HG02610 (cell line): ENCODE data around the gene SLC16A9.
"Not testable (repeated sequence)": the region's sequence is repeated elsewhere in the genome, so short reads cannot be mapped to it uniquely, and the experiment has no call there.

Source experiments
- ATAC-seq: cut with Tn5 transposase; IDR thresholded peaks from one replicate; pipeline ENCODE4 v1.9.1; 2021; ENCODE audit warnings: mild to moderate bottlenecking, moderate library complexity; ENCODE audit not compliant: unreplicated experiment

Gene SLC16A9

DNA sequence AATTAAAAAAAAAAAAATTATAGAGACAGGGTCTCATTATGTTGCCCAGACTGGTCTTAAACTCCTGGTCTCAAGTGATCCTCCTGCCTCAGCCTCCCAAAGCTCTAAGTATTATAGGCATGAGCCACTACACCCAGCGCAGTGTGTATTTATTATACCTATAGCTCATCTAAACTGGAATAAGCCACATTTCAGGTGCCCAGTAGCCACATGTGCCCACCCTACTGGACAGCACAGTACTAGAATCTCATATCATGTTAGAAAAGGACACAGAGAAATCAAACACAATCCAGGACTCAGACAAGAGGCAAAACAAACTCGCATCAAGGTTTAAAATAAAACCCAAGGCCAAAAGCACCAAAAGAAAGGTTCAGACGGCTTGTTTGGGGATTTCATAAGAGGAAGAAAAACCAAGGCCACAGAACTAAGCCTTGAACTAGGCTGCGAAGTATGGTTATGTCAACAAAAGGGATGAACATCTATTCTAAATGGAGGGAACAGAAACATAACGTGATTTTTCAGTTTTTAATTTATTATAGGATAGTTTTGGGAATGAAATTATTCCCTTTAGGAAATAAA is 32.3 kb downstream of the SLC16A9 start:
- ATAC-seq = no peak

GRCh38 chr10:59675812-59676211 is 33.8 kb downstream of the SLC16A9 start:
- no peak for ATAC-seq

- ATAC-seq = no peak
Observed at GRCh38 chr10:59674215-59674836, 35.3 kb downstream of the SLC16A9 start.

DNA sequence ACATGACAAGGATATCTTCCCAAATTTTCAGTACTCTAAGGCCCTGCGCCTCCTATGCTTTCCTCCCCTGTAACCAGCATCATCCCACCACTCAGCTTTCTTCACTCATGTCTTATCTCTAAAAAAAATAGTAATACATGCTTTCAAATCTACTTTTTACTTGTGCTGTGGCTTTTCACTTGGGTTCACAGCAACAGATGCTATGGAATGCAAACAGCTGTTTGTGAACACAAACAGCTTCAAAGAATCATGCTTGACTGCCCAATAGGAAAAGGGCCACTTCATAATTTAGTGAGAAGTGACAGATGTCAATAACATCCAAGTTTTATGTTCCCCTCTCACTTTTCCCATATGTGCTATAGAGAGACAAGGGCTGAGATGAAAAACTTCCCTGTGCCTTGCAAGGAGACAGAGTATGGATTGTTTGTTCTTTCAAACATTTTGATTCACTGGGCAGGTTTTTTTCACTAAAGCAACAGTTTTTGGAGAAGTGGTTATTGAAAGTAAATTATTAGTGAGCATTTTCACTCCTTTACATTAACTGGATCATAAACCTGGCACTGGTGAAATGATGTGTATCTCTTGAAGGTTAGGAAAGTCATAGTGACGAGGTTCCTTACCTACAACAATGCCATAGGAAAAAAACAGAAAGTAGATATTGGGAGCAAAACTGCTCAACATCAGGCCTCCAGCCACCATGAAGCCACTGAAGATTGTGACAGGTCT is 37.3 kb downstream of the SLC16A9 start:
- ATAC-seq = peak; percentile 55

DNA sequence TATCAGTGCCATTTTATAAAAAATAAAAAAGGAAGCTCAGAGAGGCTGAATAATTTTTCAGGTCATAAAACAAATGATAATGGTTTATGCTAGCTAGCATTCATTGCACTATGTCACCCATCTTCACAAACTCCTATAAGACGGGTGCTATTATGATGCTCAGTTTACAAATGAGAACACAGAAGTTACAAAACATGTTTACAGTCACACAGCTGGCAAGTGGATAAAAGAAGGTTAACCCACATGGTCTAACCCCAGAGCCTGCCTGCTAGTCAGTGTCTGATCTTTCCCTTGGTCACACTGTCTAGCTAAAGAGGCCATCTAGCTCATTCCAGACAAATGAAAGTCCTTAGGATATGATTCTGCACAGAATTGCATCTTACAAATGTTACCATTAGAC is 39.4 kb downstream of the SLC16A9 start:
- no peak for ATAC-seq

DNA sequence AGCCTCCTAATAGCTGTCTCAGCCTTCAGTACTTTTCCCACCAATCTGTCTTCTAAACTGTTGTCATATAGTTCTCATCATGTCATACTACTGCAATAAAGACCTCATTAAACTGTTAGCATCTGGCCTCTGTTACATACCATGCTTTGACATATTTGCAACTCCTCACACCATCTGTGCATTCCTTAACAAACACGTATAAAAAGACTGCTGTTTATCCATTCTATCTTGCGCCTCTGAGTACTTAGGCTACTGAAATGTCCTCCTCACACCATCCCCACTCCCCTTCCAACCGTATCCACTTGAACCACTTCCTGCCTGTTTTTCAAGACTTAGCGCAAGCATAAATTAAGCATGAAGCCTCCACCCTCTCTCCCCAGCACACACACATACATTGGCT is 41.6 kb downstream of the SLC16A9 start:
- ATAC-seq = no peak

DNA sequence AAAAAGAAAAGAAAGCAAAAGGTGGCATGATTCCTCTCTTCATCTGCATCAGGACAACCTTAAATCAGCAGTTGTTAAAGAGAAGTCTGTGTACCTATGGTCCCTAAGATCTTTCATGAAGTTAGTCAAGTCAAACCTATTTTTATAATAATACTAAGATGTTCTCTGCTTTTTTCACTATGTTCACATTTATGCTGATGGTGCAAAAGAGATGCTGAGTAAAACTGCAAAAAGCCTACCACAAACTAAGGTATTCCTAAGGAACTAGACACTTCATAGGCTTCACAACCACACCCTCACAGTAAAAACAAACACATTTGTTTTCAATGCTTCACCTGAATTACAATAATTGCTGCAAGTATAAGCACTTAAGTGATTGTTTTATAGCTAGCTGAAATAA is 43.3 kb downstream of the SLC16A9 start:
- ATAC-seq = no peak

- not testable (repeated sequence) for ATAC-seq
Observed at GRCh38 chr10:59663213-59663612, 46.4 kb downstream of the SLC16A9 start.

GRCh38 chr10:59657724-59658123 is 51.9 kb downstream of the SLC16A9 start:
- ATAC-seq = no peak

GRCh38 chr10:59655309-59655708 is 54.3 kb downstream of the SLC16A9 start:
- no peak for ATAC-seq

- peak; percentile 58 for ATAC-seq
Observed at GRCh38 chr10:59654007-59654406, 55.6 kb downstream of the SLC16A9 start.

GRCh38 chr10:59651902-59652301 is 57.7 kb downstream of the SLC16A9 start:
- ATAC-seq = no peak

DNA sequence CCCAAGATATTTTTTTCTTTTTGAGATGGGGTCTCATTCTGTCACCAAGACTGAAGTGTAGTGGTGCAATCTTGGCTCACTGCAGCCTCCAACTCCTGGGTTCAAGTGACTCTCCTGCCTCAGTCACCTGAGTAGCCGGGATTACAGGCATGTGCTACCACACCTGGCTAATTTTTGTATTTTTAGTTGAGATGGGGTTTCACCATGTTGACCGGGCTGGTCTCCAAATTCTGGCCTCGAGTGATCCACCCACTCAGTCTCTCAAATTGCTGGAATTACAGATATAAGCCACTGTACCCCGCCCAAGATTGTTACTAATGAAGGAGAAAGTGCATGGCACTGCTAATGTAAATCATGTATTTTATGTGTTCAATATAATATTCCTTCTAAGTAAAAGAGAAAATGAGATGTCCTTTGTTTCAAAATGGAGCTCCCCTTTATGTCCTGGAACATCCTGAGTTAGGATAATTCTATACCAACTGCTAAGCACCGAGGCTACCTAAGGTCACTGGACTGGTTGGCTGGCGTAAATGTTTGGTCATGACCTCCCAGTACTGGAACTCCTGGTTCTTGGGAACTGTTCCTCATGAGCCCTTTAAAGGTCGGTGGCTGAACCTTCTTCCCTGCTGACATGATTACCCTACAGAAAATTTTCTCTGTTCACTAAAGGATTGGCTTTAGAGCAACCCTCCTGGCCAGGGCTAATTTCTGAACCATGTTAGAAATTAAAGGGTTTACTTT is 59.9 kb downstream of the SLC16A9 start:
- no peak for ATAC-seq

- no peak for ATAC-seq
Observed at GRCh38 chr10:59648711-59649201, 60.9 kb downstream of the SLC16A9 start.

GRCh38 chr10:59644841-59645240 is 64.8 kb downstream of the SLC16A9 start:
- no peak for ATAC-seq

DNA sequence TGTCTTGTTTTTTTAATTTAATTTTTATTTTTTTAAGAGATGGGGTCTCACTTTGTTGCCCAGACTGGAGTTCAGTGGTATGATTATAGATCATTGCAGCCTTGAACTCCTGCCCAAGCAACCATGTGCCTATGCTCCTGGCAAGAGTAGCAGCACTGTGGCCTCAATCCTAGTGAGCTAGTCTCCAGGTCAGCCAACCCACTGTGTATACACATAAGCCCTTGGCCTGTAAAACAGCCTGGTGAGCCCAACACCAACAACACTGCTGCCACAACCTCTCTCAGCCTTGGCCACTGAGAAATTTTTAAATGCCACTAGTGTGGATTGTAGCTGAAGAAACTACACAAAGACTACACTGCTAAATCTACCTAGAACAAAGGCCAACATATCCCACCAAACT is 68.0 kb downstream of the SLC16A9 start:
- not testable (repeated sequence) for ATAC-seq

DNA sequence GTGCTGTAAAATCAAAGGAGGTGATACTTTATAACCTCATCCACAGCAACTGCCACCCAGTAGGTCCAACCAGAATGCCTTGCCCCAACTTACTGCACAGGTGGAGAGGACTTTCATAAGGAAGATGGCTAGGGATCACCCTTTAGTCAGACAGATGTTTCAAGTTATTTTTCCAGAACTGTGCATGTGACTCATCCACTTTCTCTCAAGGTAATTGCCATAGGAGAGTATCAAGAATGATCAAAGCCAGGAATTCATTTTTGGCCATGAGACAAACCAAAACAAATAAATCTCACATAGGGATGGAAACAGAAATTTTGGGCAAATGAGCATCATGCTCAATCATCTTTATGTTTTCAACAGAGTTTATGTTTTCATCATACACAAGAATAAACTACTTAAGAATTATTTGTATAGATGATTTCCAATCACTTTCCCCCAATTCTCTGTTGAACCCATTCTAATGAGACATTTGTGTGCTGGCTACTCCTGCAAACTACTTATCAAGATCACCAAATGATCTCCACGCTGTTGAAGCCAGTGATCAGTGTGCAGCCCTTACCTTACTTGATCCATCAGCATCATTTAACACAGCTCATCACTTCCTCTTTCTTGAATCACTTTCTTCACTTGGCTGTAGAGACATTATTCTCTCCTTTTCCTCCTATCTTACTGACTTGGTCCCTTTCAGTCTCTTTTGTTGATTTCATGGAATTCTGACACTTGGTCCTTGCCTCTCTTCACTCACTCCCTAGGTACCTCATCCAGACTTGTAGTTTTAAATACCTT is 74.0 kb downstream of the SLC16A9 start:
- ATAC-seq = no peak

DNA sequence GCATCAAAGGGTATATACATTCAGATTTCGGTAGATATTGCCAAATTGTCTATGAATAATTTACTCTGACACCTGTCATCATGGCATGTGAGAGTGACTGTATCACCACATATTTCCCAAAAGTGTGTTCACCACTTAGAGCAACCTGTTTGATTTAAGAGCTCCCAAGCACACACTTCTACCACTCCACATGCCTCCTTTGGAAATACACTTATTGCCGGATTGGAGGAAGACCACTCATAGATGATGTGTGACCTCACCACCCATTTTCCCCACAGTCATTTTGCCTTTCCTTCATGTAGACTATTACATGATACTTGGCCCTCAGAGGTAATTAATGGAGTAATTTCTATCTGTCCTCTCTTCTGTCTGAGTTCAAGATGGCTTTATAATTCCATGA is 75.5 kb downstream of the SLC16A9 start:
- no peak for ATAC-seq

- no peak for ATAC-seq
Observed at GRCh38 chr10:59633063-59633462, 76.6 kb downstream of the SLC16A9 start.

DNA sequence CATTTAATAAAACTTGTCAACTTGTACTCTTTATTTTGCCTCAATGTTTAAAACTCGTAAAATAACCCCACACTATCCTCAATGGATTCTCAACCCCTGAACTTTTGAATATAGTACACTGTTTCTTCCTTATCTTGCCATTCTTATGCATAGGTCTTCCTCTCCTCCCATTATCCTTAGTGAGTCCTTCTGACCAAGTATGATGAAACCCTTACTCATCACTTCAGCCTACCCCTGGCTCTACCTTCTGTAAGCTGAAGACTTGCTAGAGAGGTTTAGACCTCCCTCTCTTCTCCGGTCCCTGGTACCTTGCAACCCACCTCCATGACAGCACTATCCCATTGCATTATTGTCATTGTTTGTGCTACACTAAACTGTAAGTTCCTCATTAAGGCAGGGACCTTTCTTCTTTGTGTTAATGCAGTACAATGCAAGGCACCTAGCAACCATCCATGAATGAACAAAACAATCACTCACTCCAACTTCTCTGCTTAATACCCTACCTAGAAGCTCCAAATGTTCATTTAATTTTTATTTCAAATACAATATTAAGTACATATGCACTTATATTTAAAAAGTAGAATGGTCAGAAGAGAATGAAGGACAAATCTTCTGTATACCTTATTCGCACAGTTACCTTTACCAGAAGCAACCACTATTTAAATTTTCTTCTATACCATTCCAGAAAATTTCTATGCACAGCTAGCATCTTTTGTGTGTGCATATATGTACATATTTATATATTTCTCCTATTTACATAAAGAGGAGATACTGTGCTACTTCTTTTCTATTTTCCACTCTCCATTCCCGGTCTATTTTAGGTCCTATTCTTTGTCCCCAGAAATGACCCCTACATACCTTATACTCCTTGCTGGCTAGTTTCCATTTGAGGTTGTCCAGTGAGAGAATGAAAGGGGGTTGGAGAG is 77.5 kb downstream of the SLC16A9 start:
- no peak for ATAC-seq
